ENCODE measurements around the gene DPP6. TPM values are rescaled to one million over a fixed set of nuclear protein-coding genes. Genes with fewer than 3 reads are reported as not detected.

DPP6 gene
- total RNA-seq, 1 donor from 2014 or later, result 0.05 TPM

DNA sequence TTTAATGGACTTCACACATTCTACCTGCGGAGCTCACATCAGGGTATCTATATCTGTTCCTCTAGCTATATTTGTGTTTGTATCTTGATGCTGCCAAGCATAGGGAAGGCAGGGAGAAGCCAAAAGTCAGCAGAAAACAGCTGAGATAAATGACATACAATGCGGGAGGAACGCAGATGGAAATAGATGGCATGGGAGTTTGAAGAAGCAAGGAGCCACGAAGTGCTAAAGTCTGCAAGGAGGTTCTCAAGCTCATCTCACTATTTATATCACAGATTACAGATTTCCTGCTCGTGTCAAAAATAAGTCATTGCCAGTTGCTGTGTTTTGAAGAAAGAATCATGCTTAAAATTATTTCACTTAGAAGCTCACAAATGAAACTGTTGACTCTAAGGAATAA, 180.5 kb downstream of the DPP6 start:
- DNase-seq (ENCODE audit: low read depth), result no peak

- DNase-seq (ENCODE audit: low read depth), result no peak
These were observed 189.8 kb downstream of the DPP6 start for GRCh38 chr7:154241988-154242387.

- no peak for DNase-seq (ENCODE audit: low read depth)
These were observed 190.5 kb downstream of the DPP6 start for GRCh38 chr7:154242709-154243108.

- no peak for DNase-seq (ENCODE audit: low read depth)
These were observed 199.8 kb downstream of the DPP6 start for GRCh38 chr7:154252046-154252445.

- no peak for DNase-seq (ENCODE audit: low read depth)
These were observed 201.6 kb downstream of the DPP6 start for GRCh38 chr7:154253810-154254209.

- no peak for DNase-seq (ENCODE audit: low read depth)
These were observed 203.1 kb downstream of the DPP6 start for GRCh38 chr7:154255324-154255723.

- no peak for DNase-seq (ENCODE audit: low read depth)
These were observed 204.0 kb downstream of the DPP6 start for GRCh38 chr7:154256150-154256549.

- DNase-seq (ENCODE audit: low read depth), result no peak
These were observed 207.2 kb downstream of the DPP6 start for GRCh38 chr7:154259396-154259795.

- no peak for DNase-seq (ENCODE audit: low read depth)
These were observed 235.2 kb downstream of the DPP6 start for GRCh38 chr7:154287356-154287755.

DNA sequence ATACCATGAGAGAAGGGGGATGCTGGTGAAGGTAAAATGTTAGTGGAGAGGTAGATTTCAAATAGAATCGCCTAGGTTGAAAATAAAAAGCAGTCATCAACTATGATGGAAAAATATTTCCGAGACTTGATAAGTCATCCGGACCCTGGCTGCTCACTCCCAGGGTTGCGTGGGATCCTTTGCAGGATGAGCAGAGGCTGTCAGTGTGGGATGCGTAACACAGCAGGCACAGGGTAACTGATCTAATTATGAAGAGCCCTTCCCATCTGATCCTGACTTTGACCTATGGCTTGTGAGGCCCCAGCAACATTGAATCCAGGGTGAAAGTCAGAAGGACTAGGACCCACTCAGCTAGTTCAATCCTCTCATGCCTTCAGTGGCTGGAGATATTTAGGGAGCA, 236.9 kb downstream of the DPP6 start:
- DNase-seq (ENCODE audit: low read depth), result no peak

DNA sequence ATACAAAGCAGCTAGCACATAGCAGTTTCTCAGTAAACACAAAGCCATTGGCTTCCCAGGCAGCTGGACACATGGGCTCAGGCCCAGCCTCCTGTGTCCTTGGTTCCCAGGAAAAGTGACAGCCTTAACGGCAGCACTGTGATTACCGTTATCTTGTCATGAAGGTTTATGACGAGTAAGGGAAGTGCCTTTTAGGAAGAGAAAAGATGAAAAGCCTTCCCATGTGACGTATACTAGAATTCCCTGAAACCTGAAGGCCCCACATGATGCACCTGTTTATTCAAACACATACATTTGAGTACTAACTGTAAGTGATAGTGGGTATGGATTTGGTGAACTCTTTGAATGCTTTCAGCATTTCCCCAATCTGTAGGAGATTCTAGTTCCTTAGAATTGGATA, 244.2 kb downstream of the DPP6 start:
- DNase-seq (ENCODE audit: low read depth), result no peak

DNA sequence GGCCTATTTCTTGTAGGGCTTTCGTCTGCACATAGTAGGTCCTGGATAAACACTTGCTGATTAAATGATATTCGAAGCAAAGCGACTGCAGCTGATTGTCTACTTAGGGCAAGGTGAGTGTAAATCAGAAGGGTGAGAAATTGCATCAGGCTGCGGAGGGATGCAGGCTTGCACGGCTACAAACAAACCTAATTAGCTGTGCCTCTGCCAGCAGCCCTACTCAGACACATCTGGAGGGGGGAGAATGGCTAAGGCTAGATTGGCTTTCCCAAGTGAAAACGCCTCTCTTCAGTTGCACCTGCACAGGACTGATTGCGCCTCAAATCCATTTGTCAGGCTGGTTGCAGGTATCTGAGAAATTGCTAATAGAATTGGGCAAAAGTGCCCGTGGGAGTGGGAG, 247.5 kb downstream of the DPP6 start:
- no peak for DNase-seq (ENCODE audit: low read depth)

DNA sequence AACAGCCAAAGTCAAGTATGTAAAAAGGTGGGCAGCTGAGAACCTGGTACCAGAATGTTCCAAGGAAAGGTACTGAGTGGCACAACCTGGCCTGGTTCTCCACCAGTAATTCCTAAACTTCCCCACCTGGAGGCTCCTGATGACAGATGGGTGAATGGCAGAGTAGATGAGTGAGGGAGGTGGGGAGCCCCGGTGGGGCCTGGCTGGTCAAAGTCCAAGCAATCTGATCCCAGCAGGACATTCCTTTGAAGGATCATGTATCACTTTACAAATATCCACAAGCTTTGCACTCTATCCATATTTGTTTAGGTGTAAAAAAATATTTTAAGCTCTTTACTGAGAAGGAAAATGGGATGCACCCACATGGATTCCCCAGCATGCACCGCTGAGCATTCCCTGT, 250.2 kb downstream of the DPP6 start:
- no peak for DNase-seq (ENCODE audit: low read depth)

DNA sequence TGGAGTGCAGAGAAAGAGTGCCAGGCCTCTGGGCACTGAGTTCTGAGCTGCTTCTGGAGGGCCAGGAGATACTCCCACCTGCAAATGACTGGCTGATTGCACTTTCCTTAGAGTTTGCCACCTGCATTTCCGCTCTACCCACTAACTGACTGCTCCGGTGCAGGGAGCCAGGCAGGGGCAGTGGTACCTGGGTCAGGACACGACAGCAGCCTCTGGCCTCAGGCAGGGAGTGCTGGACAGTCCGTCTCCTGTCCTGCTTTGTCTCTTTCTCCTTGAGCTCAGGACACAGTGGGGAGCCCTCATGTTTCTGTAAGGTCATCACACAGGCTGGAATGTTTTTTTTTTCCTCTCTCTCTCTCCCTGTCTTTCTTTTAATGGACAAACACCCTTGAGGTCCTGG, 252.0 kb downstream of the DPP6 start:
- DNase-seq (ENCODE audit: low read depth), result no peak

DNA sequence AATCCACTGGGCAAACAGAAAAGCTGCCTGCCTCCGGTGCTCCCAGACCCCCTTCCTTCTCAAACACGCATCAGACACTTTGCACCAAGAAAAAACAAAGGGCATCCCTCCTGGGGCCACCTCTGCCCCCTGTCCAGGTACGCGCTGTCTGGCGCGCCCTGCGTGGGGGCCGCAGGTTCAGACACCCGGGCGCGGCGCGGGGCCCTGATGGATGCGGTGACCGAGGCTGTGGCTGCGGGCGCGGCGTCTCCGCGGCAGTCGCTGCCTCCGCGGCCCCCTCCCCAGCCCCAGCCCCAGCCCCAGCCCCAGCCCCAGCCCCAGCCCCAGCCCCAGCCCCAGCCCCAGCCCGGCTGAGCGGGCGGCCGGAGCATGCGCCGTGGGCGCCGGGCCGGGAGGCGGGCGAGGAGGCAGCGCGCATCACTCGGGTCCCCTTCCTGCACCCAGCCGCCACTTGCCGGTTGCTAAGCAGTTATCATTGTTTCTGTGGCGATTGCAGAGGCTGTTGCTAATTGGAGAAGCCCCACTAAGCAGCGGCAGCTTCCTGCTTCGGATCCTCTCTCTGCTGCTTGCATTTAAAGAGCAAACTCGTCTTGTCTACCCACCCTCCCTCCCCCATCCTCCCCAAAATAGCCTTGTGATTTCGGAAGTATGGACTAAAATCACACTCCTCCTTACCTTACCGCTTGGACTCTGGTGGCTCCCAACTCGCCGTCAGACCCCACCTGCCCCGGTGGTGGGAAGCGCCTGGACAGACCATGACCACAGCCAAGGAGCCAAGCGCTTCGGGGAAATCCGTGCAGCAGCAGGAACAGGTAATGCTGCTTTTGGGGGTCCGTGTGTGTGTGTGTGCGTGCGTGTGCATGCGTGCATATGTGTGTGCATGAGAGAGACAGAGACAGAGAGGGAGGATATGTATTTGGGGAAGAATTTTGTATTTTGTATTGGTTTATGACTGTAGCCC, 252.8 kb downstream of the DPP6 start:
- no peak for DNase-seq (ENCODE audit: low read depth)

DNA sequence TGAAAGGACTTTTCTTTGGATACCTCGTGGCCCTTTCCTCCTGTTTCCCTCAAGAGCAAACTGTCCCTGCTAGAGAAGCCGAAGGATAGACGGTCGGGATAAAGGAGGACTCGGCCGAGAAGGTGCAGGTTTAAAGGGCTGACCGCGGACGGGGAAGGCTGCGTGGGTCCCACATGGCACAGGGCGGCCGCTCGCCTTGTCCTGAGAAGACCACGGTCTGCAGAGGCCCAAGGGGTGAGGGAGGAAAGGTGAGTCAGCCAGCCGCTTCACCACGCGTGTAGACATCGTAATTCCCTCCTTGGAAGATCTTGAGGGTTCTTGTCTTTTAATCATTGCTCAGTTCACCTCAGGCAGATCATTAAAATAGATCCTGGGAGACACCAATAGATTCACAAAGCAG, 253.8 kb downstream of the DPP6 start:
- DNase-seq (ENCODE audit: low read depth), result no peak

GRCh38 chr7:154308928-154309327, 256.7 kb downstream of the DPP6 start:
- DNase-seq (ENCODE audit: low read depth), result no peak

DNA sequence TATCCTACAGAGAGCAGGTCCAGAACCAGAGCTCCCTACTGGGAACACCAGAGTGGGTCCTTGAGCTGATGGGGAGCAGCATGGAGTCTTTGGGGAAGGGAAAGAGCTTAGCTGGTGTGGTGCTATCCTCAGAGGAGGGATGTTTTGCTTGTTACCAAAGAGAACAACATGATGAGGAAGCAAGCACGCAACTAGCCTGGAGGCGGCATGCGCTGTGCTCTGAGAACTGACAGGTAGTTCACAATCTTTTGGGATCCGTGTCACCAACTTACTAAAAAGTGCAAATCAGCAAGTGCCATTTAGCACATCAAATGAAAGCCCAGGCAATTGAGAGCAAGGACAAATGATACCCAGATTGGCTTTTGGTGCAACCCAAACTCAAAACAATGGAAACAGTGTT, 257.9 kb downstream of the DPP6 start:
- no peak for DNase-seq (ENCODE audit: low read depth)

DNA sequence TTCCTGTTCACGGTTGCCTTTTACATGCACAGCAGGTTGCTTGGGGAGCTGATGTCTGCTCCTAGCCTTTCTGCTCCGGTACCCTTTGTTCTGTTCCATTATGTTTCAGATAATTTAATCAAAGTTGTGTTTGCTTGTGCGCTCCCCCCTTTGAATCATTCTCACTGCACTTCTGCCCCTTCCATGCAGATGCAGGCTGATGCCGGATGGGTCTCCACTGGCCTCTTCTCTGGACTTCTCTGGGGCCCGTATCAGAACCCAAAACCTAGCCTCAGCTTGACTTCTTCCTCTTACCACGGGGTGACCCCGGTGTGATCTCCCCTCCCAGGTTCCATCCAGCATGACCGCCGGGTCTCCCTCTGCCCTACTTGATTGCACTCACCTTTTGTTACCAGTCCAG, 272.0 kb downstream of the DPP6 start:
- no peak for DNase-seq (ENCODE audit: low read depth)

DNA sequence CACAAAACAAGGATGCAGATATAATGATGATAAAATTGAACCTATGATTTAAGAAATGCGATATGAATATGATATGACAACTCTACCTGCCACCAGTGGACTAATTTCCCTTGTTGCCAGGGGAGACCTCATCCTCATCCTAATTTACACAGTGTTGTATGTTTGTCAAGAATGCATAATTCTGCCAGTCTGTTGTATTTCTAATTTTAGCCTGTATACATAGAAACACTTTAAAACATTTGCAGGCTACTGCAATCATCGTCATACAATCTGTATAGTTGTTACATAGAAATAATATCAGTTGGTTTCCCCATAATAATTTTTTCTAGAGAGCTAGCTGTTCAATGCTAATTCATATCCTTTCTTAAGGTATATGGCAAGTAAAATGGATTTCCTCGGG, 274.2 kb downstream of the DPP6 start:
- DNase-seq (ENCODE audit: low read depth), result no peak

DNA sequence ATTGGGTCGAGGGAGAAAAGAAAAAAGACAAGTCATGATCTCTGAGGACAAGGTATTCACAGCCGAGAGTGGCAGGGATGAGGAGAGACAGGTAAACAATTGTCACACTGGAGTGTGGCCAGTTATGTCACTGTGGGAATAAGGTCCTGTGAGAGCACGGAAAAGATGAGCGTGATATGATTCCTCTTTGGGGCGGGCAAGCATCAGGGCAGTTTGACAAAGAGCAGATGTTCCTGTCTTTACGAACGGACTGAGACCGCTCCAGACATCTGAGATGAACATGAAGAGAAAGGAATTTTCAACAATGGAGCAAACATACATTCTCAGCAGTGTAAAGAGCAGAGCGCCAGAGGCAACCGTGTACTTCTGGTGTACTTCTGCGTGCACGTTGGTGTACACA, 278.1 kb downstream of the DPP6 start:
- DNase-seq (ENCODE audit: low read depth), result no peak

DNA sequence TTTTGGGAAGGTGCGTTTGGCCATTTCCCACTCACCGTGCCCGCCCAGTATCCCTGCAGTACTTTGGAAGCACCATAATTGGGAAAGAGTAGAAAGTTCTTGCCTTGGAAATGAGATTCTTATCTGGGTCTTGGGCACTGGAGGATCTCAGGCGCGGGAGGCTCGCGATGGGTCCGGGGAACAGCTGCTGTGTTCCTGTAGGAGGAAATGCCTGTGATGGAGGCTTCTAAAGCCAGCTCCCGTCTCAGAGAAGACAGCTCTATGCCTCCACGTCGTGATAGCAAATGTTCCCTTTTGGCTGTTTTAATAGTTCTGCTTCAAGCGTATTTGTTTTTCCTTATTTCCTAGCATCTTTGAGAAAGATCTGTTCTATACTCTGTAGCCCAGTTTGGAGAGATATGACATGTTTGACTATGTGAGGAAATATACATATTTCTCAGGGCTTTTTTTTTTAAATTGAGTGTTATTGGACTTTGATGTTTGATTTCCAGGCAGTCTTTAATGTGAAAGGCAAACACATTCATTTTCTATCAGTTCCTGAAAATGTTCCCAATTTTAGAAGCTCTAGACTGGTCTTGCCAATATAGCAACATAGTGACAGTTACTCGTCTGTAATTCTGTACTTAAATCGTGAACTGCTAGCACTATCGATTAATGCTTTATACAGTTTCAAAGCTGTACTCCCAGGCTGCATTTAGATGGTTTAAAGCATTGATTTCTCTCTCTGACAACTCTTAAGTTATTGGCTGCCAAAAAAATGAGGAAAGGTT, 280.8 kb downstream of the DPP6 start:
- no peak for DNase-seq (ENCODE audit: low read depth)

GRCh38 chr7:154336295-154336694, 284.1 kb downstream of the DPP6 start:
- no peak for DNase-seq (ENCODE audit: low read depth)

All from renal cortical epithelial cell (primary cell).